Activated T-helper 1 cell treated with anti-CD3 and anti-CD28 coated beads, Interleukin-2, amount 50 U/mL, for 16 hours (primary cell): ENCODE data around the gene TIAM1.

Experiments
- DNase-seq, 2 donors: peaks; one replicate each; pipeline ENCODE4 v3.0.0-alpha.2; 2020; ENCODE audit warnings: low read depth in 1 of 2, low spot score in 1 of 2

The TIAM1 gene

DNA sequence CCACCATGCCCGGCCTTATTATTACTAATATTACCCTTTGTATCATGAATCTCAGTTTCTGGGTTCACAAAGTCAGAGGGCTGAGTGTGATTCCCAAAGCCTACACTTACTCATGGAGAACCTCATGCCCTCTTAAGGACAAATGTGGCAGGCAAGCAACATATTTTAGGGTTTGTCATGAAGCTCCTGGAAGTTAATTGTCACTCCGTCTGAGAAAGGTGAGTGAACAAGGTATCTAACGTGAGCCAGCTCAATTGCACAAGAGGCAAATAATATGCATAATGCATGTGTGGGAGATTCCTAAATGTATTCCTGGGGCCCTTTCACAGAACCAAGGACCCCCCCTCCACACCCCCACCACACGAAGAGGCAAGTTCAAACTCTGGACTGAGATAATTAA, 10.1 kb upstream of the TIAM1 start:
- DNase-seq = no peak

GRCh38 chr21:31352836-31353235, 8.8 kb upstream of the TIAM1 start:
- DNase-seq = no peak

DNA sequence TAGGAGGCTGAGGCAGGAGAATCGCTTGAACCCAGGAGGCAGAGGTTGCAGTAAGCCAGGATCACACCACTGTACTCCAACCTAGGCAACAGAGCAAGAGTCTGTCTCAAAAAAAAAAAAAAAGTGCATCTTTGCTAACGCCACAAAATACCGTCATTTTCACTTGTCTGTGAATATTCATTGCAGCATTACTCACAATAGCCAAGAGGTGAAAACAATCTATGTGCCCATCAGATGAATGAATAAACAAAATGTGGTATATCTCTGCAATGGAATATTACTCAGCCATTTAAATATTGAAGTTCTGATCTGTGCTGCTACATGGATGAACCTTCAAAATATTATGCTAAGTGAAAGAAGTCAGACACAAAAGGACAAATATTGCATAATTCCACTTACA, 7.9 kb upstream of the TIAM1 start:
- no peak for DNase-seq

DNA sequence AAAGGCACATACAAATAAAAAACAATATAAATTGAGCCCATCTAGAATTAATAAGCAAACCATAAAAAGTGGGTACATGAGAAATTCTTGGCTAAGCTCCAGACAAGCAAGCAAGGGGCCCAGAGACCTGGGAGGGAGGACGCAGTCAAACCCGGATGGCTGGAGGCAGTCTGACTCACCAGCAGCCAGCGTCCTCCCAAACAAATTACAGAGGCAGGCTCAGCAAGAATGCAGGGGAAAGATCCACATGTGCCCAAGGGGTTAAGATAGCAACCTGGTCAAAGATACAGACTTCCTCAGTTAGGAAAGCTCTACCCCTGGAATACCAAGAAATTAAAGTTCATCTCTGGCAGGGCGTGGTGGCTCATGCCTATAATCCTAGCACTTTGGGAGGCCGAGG, 7.4 kb upstream of the TIAM1 start:
- no peak for DNase-seq

- no peak for DNase-seq
These were observed 5.1 kb upstream of the TIAM1 start for GRCh38 chr21:31349208-31349607.

GRCh38 chr21:31348188-31348587, 4.1 kb upstream of the TIAM1 start:
- DNase-seq = no peak

- DNase-seq = no peak
These were observed 3.5 kb upstream of the TIAM1 start for GRCh38 chr21:31347435-31348032.

DNA sequence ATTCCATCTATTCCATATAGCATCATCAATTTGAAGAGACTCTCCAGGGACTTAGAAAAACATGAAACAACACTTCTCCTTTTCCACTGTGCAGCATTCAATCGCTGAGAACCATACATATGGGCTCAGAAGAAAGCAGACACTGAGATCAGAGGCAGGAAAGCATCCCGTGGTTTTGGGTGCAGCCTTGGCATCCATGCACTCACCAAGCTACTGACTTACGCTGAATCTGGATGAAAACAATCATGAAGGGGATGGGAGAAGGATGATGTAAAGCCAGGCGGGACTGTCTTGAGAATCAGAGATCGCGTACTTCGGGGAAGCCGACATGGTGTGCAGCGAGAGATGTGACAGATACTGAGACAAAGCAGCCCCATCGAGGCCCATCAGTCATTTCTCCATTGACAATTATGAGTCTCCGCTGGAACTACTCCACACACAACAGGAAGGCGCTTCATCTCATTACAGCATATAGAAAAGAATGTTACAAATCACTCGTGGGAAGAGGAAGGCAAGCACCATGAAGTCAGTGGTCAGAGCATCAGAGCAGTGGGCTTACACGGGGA, 2.3 kb upstream of the TIAM1 start:
- DNase-seq = no peak

DNA sequence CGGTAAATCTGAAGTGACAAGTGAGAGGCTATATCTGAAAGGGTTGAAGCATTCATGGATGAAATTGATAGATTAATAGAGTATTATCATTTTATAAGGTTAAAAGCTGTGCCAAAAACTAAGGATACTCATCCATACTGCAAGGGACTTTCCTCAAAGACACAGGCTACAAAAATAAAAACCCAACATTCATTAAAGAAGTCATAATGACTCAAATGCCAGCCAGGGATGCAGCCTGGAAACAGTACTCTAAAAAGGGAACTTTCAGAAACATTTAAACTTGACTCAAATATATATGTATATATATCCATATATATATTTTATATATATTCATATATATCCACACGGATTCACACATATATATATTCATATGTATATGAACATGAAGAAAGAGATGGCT, 1.1 kb upstream of the TIAM1 start:
- no peak for DNase-seq

GRCh38 chr21:31343030-31343510, 991 bp downstream of the TIAM1 start:
- no peak for DNase-seq

DNA sequence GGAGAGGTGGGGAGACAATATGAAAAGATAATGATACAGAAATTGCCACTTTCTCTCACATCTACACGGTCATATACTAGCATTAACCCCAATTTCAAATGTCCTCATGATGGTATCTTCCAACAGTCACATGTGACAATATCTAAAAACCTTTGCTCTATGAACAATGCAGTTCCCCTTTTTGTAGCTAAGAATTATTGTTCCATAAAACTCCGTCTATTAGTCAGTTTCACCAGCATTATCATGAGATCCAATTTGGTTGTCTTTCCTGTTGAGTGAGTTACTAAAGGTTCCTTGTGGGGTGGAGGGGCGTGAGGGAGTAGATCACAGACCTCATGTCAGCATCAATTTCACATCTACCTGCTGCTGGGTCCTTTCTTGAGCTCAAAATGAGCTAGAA, 1.7 kb downstream of the TIAM1 start:
- DNase-seq = no peak

DNA sequence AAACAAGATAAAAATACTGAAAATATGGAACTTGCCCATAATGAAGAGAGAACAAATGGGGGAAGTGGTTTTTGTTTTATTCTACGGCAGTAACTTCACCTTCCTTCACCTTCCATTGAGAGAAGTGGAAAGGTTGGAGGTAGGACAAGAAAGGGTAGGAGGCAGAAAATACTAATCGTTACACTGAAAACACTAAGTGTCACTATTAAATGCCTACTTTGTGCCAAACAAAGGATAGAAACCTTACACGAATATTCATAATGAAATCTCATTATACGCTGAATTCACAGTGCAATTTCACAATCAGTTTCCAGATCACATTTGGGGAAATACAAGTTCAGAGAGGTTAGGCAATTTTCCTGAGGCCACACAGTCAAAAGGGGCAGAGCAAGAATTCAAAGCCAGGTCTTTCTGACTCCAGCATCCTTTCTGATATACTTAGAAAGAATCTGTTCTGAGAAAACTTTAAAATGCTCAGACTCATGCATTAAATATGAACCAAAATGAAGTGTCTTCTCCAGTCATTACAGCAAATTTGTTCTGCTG, 3.0 kb downstream of the TIAM1 start:
- no peak for DNase-seq

- no peak for DNase-seq
These were observed 3.5 kb downstream of the TIAM1 start for GRCh38 chr21:31340514-31340913.

DNA sequence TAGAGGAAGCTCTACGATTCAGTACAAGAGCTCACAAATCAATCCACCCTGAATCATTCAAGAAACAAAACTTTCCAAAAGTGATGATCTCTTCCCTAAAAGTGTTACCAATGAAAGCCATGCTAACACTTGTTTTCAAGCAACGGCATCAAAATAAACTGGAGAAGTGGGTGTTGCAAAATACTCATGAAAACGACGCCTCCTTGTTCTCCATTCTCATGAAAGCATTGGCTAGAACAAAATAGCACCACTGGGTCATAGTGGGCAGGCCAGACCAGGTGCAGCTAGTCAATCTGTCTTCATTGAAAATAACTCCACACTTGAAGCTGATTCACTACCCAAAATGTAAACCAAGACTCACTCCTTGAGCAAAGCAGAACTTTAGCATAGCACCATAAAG, 4.3 kb downstream of the TIAM1 start:
- DNase-seq = no peak

DNA sequence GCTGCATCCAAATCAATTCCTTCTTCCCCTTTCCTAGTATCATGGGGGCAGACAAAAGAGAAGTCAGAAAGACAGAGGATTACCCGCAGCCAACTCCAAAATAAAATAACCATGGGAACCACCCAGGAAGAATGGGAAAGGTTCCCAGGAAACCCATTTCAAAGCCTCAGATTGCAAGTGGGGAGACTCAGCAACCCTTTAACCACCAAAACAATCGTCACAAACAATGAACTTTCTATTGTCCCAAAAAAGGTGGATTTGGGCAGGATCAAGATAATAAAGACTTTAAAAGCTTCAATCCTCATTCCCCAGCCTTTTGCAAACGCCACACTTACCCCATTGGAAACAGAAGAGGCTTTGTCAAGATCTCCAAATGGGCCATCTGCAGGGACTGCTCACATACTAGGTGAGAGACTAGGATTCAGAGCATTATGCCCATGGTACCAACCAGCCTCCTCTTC, 5.1 kb downstream of the TIAM1 start:
- no peak for DNase-seq

- DNase-seq = no peak
These were observed 5.8 kb downstream of the TIAM1 start for GRCh38 chr21:31337996-31338907.

DNA sequence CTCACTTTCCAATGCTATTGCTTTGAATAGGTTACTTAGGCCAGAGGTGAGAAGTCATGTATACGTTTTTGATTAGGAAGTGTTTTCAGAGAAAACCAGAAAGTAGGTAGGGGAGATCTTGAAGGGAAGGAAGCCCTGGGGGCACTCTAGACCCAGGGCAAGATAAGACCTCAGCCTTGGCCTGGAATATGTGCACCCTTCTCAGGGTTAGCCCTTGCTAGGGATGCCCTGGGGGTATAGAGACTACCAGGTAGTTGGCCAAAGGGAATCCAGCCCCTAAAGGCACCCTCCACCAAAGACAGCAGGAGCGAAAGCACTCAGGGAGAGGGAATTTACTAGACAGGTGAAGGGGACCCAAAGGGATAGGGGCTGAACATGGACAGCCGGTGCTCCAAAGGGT, 7.0 kb downstream of the TIAM1 start:
- DNase-seq = no peak

DNA sequence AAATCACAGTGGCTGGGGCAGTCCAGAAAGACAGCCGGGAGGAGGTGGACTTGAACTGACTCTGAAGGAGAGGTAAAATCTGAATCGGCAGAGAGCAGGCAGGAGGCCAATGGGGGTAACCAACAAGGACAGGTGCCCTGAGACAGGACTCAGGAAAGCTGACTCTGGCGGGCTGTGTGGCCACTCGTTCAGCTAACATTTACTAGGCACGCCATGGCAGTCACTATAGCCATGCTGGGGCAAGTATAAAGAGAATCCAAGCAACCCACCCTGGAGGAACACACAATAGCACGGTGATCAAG, 7.4 kb downstream of the TIAM1 start:
- DNase-seq = no peak

DNA sequence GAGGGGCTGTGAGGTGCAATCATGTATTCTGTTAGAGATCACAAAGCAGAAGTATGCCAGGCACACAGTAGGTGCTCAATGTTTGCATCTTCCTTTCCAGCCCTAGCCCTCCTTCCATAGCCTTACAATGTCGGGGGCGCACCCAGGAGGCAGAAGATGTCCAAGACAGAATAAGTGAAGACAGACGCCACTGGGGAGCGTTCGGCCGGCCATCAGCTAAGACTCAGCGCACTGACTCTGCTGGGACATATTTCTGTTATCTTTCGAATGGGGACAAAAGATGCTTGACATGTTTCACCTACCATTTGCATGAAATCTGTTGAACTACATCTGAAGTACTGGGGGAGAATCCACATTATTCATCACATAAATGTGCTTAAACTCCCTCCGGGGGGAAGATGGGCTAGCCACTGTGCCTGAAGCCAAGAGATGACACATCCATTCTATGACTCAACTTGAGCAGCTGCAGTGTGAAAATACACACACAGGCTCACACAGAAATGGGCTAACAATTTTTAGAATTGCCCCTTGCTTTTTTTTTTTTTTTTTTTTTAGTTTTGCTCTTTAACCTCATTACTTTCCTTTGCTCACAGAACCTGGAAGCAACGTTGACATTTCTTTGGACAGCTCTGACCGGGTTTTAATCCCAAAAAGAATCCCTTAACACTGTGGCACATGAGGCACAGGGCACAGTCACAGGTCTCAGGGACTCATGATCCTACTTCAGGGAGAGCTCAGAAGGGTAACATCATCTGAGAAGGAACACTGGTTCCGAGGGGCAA, 7.9 kb downstream of the TIAM1 start:
- no peak for DNase-seq

- no peak for DNase-seq
These were observed 9.4 kb downstream of the TIAM1 start for GRCh38 chr21:31334648-31335121.

GRCh38 chr21:31332525-31332924, 11.5 kb downstream of the TIAM1 start:
- no peak for DNase-seq
